HG02885 (cell line): Measurements from ENCODE around the gene IFNL3.
"Not testable (repeated sequence)": the region's sequence is repeated elsewhere in the genome, so short reads cannot be mapped to it uniquely, and the experiment has no call there.

Experiments used
- ATAC-seq: cut with Tn5 transposase; IDR thresholded peaks from one replicate; pipeline ENCODE4 v1.9.1; 2021; ENCODE audit warnings: mild to moderate bottlenecking; ENCODE audit not compliant: unreplicated experiment, poor library complexity

Gene IFNL3

GRCh38 chr19:39244410-39245100 is at the start of gene IFNL3:
Gene IFNL3 (minus strand): TSS chr19:39245006. CDS start chr19:39244967, 39 bp downstream.
- not testable (repeated sequence) for ATAC-seq

GRCh38 chr19:39293394-39293793 is 48.6 kb upstream of the IFNL3 start:
- ATAC-seq = no peak

- no peak for ATAC-seq
Measured at GRCh38 chr19:39284032-39284431, 39.2 kb upstream of the IFNL3 start.

GRCh38 chr19:39282021-39282420 is 37.2 kb upstream of the IFNL3 start:
- ATAC-seq = no peak

DNA sequence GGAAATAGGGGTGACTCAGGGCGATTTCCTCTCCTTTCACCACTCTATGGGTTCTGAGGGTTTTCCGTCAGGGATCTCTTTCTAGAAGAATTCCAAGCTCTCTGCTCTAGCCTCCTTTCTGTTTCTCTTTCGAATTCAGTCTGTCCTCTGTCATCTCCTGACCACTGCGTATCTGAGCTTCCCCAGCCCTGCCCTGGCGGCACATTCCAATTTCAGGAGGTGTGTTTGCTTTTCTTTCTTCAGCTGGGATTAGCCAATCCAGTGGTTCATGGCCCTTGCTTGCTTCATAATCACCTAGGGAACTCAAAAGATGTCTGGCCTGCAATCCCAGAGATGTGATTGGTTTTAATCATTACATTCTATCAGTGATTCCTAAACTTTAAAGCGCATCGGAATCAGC is 32.8 kb upstream of the IFNL3 start:
- ATAC-seq = no peak

- no peak for ATAC-seq
Measured at GRCh38 chr19:39276740-39277139, 31.9 kb upstream of the IFNL3 start.

DNA sequence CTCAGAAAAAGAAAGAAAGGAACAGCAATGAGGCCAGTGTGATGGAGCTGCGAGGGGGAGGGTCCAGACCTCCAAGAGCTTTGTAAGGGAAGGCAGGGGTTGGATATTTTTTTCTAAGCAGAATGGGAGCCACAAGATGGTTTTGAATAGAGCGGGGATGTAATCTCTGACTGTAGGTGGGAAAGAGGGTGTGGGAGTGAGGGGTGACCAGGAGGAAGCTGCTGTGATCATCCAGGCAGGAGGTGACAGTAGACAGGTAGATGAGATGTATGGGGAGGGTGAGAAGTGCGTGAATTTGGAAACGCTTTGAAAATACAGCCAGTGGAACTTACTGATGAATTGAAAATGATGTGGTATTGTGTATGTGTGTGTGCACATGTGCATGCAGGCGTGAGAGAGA is 30.8 kb upstream of the IFNL3 start:
- no peak for ATAC-seq

- not testable (repeated sequence) for ATAC-seq
Measured at GRCh38 chr19:39273859-39274258, 29.1 kb upstream of the IFNL3 start.

GRCh38 chr19:39270036-39270871 is 25.4 kb upstream of the IFNL3 start:
- no peak for ATAC-seq

DNA sequence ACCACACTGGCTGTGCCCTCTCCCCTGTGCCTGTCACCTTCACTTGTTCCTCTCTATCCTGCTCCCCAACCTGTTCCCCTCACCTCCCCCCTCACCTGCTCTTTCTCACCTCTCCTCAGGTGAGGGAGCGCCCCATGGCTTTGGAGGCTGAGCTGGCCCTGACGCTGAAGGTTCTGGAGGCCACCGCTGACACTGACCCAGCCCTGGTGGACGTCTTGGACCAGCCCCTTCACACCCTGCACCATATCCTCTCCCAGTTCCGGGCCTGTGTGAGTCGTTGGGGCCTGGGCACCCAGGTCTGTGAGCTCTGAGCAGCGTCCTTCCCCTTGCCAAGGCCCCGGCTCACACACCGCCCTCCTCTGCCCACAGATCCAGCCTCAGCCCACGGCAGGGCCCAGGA is 24.6 kb upstream of the IFNL3 start:
- not testable (repeated sequence) for ATAC-seq

DNA sequence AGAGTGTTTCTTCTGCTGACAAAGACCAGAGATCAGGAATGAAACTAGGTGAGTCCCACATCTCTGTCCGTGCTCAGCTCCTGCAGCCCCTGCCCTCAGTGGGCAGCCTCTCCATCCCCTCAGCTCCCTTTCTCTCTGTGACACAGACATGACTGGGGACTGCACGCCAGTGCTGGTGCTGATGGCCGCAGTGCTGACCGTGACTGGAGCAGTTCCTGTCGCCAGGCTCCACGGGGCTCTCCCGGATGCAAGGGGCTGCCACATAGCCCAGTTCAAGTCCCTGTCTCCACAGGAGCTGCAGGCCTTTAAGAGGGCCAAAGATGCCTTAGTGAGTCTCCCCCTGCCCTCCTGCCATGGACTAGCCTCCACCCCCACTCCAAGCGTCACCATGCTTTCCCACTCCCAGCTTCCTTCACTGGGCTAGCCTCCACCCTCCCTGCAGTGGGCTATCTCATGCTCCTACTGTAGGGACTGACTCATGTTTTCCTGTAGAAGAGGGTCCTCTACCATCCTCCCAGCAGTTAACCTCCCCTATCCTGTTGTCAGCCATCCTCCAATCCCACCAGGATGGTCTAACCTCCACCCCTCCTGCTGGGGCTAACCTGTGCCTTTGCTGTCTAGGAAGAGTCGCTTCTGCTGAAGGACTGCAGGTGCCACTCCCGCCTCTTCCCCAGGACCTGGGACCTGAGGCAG is 23.9 kb upstream of the IFNL3 start:
- not testable (repeated sequence) for ATAC-seq

DNA sequence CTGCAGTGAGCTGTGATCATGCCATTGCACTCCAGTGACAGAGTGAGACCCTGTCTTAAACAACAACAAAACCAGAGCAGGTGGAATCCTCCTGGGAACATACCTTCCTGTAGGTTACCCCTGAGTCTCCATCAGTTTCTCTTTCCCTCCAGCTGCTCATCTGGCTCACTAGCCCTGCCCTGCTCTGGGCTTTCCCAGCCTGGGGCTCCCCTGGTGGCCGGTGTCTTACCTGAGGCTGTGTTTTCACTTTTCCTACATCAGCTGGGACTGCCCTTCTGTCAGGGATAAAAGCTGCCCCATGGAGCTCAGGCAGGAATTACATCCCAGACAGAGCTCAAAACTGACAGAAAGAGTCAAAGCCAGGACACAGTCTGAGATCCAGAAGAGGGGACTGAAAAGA is 23.3 kb upstream of the IFNL3 start, which contains the start of gene IFNL2:
IFNL2 (plus strand) TSS at position 312 of the 400 bp plus-strand sequence. CDS start 173 bp downstream, outside the sequence.
- not testable (repeated sequence) for ATAC-seq

DNA sequence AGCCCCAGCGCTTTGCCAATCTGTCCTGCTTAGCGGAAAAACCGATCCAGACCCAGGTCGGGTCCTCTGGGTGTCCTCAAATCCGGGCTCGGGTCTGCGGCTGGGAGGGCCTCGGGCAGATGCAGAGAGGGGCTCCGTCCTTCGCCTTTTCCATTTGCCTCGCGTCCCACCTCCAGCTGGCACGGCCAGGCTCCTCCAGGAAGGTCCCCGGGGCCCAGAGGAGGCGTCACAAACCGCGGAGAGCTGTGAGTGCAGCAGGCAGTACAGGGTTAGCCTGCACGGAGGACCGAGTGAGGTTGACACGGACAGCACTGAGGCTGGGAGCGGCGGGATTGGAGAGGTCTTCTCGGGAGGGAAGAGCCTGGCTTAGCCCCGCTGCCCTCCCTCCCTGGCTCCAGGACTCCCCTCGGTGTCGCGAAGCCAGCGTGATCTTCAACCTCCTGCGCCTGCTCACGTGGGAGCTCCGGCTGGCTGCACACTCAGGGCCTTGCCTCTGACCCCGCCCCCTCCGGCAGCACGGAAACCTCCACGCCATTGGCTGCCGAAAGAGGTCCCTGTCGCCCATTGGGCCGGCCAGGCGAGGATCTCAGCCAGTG is 20.6 kb upstream of the IFNL3 start:
- no peak for ATAC-seq

GRCh38 chr19:39264306-39265290 is 19.8 kb upstream of the IFNL3 start:
- no peak for ATAC-seq

DNA sequence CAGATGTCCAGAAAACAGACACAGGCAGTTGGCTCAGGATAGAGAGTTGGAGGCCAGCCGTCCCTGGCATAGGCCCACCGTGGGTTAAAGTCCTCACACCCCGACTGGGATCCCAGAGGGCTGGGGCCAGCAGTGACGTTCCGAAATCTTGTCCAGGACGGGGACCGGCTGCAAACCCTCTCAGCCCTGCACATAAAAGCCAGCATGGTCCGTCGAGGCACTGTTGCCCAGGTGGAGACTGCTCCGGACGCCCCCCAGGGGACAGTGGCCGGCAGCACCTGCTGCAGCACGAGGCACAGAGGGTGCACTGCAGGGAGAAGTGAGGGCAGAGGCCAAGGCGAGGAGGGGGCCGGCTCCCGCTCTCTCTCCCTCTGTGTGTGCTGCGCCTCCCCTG is 19.1 kb upstream of the IFNL3 start:
- no peak for ATAC-seq

GRCh38 chr19:39262496-39262895 is 17.7 kb upstream of the IFNL3 start:
- no peak for ATAC-seq

DNA sequence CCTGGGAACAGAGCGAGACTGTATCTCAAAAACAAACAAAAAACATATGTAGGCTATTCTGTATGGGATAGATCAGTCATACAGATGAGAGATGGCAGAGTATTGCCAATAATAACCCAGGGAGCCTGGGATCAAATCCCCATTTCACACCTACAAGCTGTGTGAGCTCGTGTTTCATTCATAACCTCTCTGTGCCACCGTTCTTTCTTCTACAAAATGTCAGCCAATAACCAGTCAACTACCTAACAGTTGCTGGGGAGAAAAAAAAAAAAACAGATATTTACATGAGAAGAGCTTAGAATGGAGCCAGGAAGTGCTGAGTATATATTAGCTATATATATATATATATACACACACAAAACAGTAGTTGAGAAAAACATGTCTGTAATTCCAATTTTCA is 16.9 kb upstream of the IFNL3 start:
- no peak for ATAC-seq

- no peak for ATAC-seq
Measured at GRCh38 chr19:39257227-39257626, 12.4 kb upstream of the IFNL3 start.
